Muscle of back (tissue), 11 donors: ENCODE measurements around the gene CD300H. TPM values are rescaled to one million over a fixed set of nuclear protein-coding genes. Genes with fewer than 3 reads are reported as not detected.

Experiments
- DNase-seq, 3 donors: peaks; one replicate each; pipeline versions ENCODE4 v3.0.0 to v3.0.0-alpha.2; 2013
- polyA plus RNA-seq, 10 donors: library from polyadenylated mRNA; unstranded; fragments of 120-200 nt; gene quantifications; one replicate each; pipeline ENCODE4 v1.2.1, GENCODE V29; 2013; ENCODE audit not compliant: insufficient read length in 10 of 10

Gene CD300H
- polyA plus RNA-seq, 10 donors: 0.35 TPM; not detected in 9

- no peak for DNase-seq
Measured at GRCh38 chr17:74550602-74551001, 16.7 kb downstream of the CD300H start.

- no peak for DNase-seq
Measured at GRCh38 chr17:74549343-74549742, 18.0 kb downstream of the CD300H start.

- DNase-seq: no peak
Measured at GRCh38 chr17:74547736-74548135, 19.6 kb downstream of the CD300H start.

- no peak for DNase-seq
Measured at GRCh38 chr17:74547264-74547663, 20.0 kb downstream of the CD300H start.

- no peak for DNase-seq
Measured at GRCh38 chr17:74546586-74546985, 20.7 kb downstream of the CD300H start.

- DNase-seq: peak in 1 of 3 donors; percentile 38
Measured at GRCh38 chr17:74545843-74546230, 21.5 kb downstream of the CD300H start, which contains the start of gene CD300C. TSS of gene CD300C (minus strand) at chr17:74546115. CDS start at chr17:74545782, 333 bp downstream.

- DNase-seq: no peak
Measured at GRCh38 chr17:74544991-74545842, 22.1 kb downstream of the CD300H start.

GRCh38 chr17:74543891-74544760 is 23.2 kb downstream of the CD300H start:
- no peak for DNase-seq

- no peak for DNase-seq
Measured at GRCh38 chr17:74543406-74543805, 23.9 kb downstream of the CD300H start.

GRCh38 chr17:74542727-74543383 is 24.5 kb downstream of the CD300H start:
- DNase-seq: no peak

GRCh38 chr17:74542166-74542565 is 25.1 kb downstream of the CD300H start:
- no peak for DNase-seq

- no peak for DNase-seq
Measured at GRCh38 chr17:74541176-74542111, 25.9 kb downstream of the CD300H start.

GRCh38 chr17:74539281-74539820 is 28.0 kb downstream of the CD300H start:
- no peak for DNase-seq

- DNase-seq: no peak
Measured at GRCh38 chr17:74536890-74537289, 30.4 kb downstream of the CD300H start.

- peak in 1 of 3 donors; percentile 36 for DNase-seq
Measured at GRCh38 chr17:74532115-74532514, 35.2 kb downstream of the CD300H start.

GRCh38 chr17:74531231-74531761 is 36.0 kb downstream of the CD300H start, which contains the start of gene CD300LB:
TSS of gene CD300LB (minus strand) at chr17:74531475. CDS start at chr17:74531350, 125 bp downstream.
- no peak for DNase-seq

GRCh38 chr17:74530831-74531150 is 36.5 kb downstream of the CD300H start:
- DNase-seq: no peak

GRCh38 chr17:74529243-74529642 is 38.1 kb downstream of the CD300H start:
- DNase-seq: no peak

GRCh38 chr17:74528491-74529199 is 38.7 kb downstream of the CD300H start:
- DNase-seq: peak in 1 of 3 donors; percentile 60

GRCh38 chr17:74527756-74528155 is 39.6 kb downstream of the CD300H start:
- no peak for DNase-seq
